ENCODE results near the gene MKRN1.
"Not testable (repeated sequence)": the region's sequence is repeated elsewhere in the genome, so short reads cannot be mapped to it uniquely, and the experiment has no call there.

The MKRN1 gene

GRCh38 chr7:140485500-140486265, 6.4 kb upstream of the MKRN1 start:
- in situ Hi-C loops (cut with MboI; ENCODE audit: low sequenced_read_pairs) = no loop called here

- in situ Hi-C loops (cut with MboI; ENCODE audit: low sequenced_read_pairs) = no loop called here
Measured at GRCh38 chr7:140484951-140485499, 5.7 kb upstream of the MKRN1 start.

- in situ Hi-C loops (cut with MboI; ENCODE audit: low sequenced_read_pairs) = no loop called here
Measured at GRCh38 chr7:140484479-140484878, 5.2 kb upstream of the MKRN1 start.

- in situ Hi-C loops (cut with MboI; ENCODE audit: low sequenced_read_pairs) = no loop called here
Measured at GRCh38 chr7:140479739-140480084, 407 bp upstream of the MKRN1 start.

- in situ Hi-C loops (cut with MboI; ENCODE audit: low sequenced_read_pairs) = no loop called here
Measured at GRCh38 chr7:140478246-140479061, 851 bp downstream of the MKRN1 start.

- in situ Hi-C loops (cut with MboI; ENCODE audit: low sequenced_read_pairs) = no loop called here
Measured at GRCh38 chr7:140476698-140477261, 2.5 kb downstream of the MKRN1 start.

GRCh38 chr7:140475747-140476333, 3.5 kb downstream of the MKRN1 start:
- in situ Hi-C loops (cut with MboI; ENCODE audit: low sequenced_read_pairs) = no loop called here

GRCh38 chr7:140463111-140463510, 16.2 kb downstream of the MKRN1 start:
- in situ Hi-C loops (cut with MboI; ENCODE audit: low sequenced_read_pairs) = no loop called here

GRCh38 chr7:140458916-140459315, 20.4 kb downstream of the MKRN1 start:
- in situ Hi-C loops (cut with MboI; ENCODE audit: low sequenced_read_pairs) = no loop called here

GRCh38 chr7:140458201-140458600, 21.1 kb downstream of the MKRN1 start:
- in situ Hi-C loops (cut with MboI; ENCODE audit: low sequenced_read_pairs) = no loop called here

GRCh38 chr7:140456551-140457051, 22.7 kb downstream of the MKRN1 start:
- in situ Hi-C loops (cut with MboI; ENCODE audit: low sequenced_read_pairs) = no loop called here

GRCh38 chr7:140455743-140456142, 23.6 kb downstream of the MKRN1 start:
- in situ Hi-C loops (cut with MboI; ENCODE audit: low sequenced_read_pairs) = no loop called here

- in situ Hi-C loops (cut with MboI; ENCODE audit: low sequenced_read_pairs) = no loop called here
Measured at GRCh38 chr7:140454657-140455015, 24.7 kb downstream of the MKRN1 start.

- in situ Hi-C loops (cut with MboI; ENCODE audit: low sequenced_read_pairs) = not testable (repeated sequence)
Measured at GRCh38 chr7:140453785-140454656, 25.3 kb downstream of the MKRN1 start.

GRCh38 chr7:140453273-140453672, 26.0 kb downstream of the MKRN1 start:
- in situ Hi-C loops (cut with MboI; ENCODE audit: low sequenced_read_pairs) = no loop called here

- in situ Hi-C loops (cut with MboI; ENCODE audit: low sequenced_read_pairs) = no loop called here
Measured at GRCh38 chr7:140451716-140452115, 27.6 kb downstream of the MKRN1 start.

- in situ Hi-C loops (cut with MboI; ENCODE audit: low sequenced_read_pairs) = no loop called here
Measured at GRCh38 chr7:140448781-140449480, 30.4 kb downstream of the MKRN1 start.

- in situ Hi-C loops (cut with MboI; ENCODE audit: low sequenced_read_pairs) = no loop called here
Measured at GRCh38 chr7:140447841-140448240, 31.5 kb downstream of the MKRN1 start.

- in situ Hi-C loops (cut with MboI; ENCODE audit: low sequenced_read_pairs) = no loop called here
Measured at GRCh38 chr7:140446467-140446866, 32.8 kb downstream of the MKRN1 start.

- in situ Hi-C loops (cut with MboI; ENCODE audit: low sequenced_read_pairs) = no loop called here
Measured at GRCh38 chr7:140441519-140441918, 37.8 kb downstream of the MKRN1 start.
